Keratinocyte (primary cell): ENCODE results near the gene TLE7. TPM values are rescaled to one million over a fixed set of nuclear protein-coding genes. Genes with fewer than 3 reads are reported as not detected.

Source experiments
- DNase-seq: peaks from one replicate; pipeline ENCODE4 v3.0.0-alpha.2; 2011; ENCODE audit warnings: low read depth, missing footprints, low spot score
- FAIRE-seq: peaks from 2 replicates; lab custom pipeline; 2011; peaks lifted over from hg19 to GRCh38; lab: Jason Lieb, UNC
- H2AFZ ChIP-seq: 2 replicates; pipeline ENCODE4 v1.6.0; 2012; ENCODE audit warnings: low read length, control low read depth, inconsistent platforms; ENCODE audit not compliant: control insufficient read depth
- H3K27ac ChIP-seq: 2 replicates; pipeline ENCODE4 v1.5.1; 2011; ENCODE audit warnings: low read length; ENCODE audit not compliant: control insufficient read depth, insufficient read depth
- H3K27me3 ChIP-seq: 3 replicates; pipeline ENCODE4 v1.6.0; 2011; ENCODE audit warnings: low read length; ENCODE audit not compliant: control insufficient read depth, insufficient read depth; ENCODE audit errors: extremely low read depth
- H3K36me3 ChIP-seq, 2 experiments: 2 replicates in 1 of 2; 3 replicates in 1 of 2; pipeline ENCODE4 v1.5.1; 2011; ENCODE audit warnings: low read length in 2 of 2, mild to moderate bottlenecking in 1 of 2; ENCODE audit not compliant: control insufficient read depth in 2 of 2, insufficient read depth in 2 of 2; ENCODE audit errors: extremely low read depth in 1 of 2
- H3K4me1 ChIP-seq: 3 replicates; pipeline ENCODE4 v1.5.1; 2011; ENCODE audit warnings: low read length; ENCODE audit not compliant: control insufficient read depth, insufficient read depth; ENCODE audit errors: extremely low read depth
- H3K4me2 ChIP-seq: 3 replicates; pipeline ENCODE4 v1.6.0; 2011; ENCODE audit warnings: low read depth, low read length; ENCODE audit not compliant: control insufficient read depth, insufficient read depth; ENCODE audit errors: extremely low read depth
- H3K4me3 ChIP-seq, 3 experiments: fragments of 200-600 bp in 1 of 3; sonication (generic) in 1 of 3; 2 replicates in 2 of 3; 3 replicates in 1 of 3; pipeline ENCODE4 v1.5.1; 2011 to 2016; ENCODE audit warnings: low read length in 3 of 3, mild to moderate bottlenecking in 3 of 3, control low read depth in 2 of 3, inconsistent platforms in 1 of 3, low read depth in 1 of 3, mixed read lengths in 1 of 3, mixed run types in 1 of 3, moderate library complexity in 1 of 3; ENCODE audit not compliant: control insufficient read depth in 2 of 3, insufficient read depth in 2 of 3; ENCODE audit errors: extremely low read depth in 1 of 3
- H3K79me2 ChIP-seq: 2 replicates; pipeline ENCODE4 v1.6.0; 2012; ENCODE audit warnings: low read length; ENCODE audit not compliant: control insufficient read depth, insufficient read depth
- H3K9ac ChIP-seq: 3 replicates; pipeline ENCODE4 v1.6.0; 2011; ENCODE audit warnings: low read length; ENCODE audit not compliant: control insufficient read depth, insufficient read depth; ENCODE audit errors: extremely low read depth
- H3K9me1 ChIP-seq: 3 replicates; pipeline ENCODE4 v1.6.0; 2011; ENCODE audit warnings: low read length; ENCODE audit not compliant: control insufficient read depth, insufficient read depth; ENCODE audit errors: extremely low read depth
- H3K9me3 ChIP-seq: 2 replicates; pipeline ENCODE4 v1.5.1; 2012; ENCODE audit warnings: low read depth, low read length; ENCODE audit not compliant: control insufficient read depth
- H4K20me1 ChIP-seq: 3 replicates; pipeline ENCODE4 v1.6.0; 2011; ENCODE audit warnings: low read length; ENCODE audit not compliant: control insufficient read depth, insufficient read depth; ENCODE audit errors: extremely low read depth
- EZH2 ChIP-seq: IDR thresholded peaks from one replicate; pipeline ENCODE4 v1.6.1; 2012; ENCODE audit warnings: inconsistent platforms, mild to moderate bottlenecking, low read length, moderate library complexity
- dilution Hi-C: fragments of 300-500 bp; cut with MboI; formaldehyde crosslinking; loops from one replicate; pipeline ENCODE4 v1.7.0; 2020; ENCODE audit warnings: low sequenced_read_pairs; ENCODE audit not compliant: extremely low pct_ligation_motif_present
- polyA plus RNA-seq, 5 experiments: library from polyadenylated mRNA; depleted of rRNA in 3 of 5; stranded (reverse) in 3 of 5; stranded (forward) in 1 of 5; unstranded in 1 of 5; fragments of >200 nt; gene quantifications; 1 replicate in 1 of 5; 2 replicates in 3 of 5; 3 replicates in 1 of 5; pipeline versions ENCODE4 v1.2.1 to v1.2.3, GENCODE V29; 2011 to 2012; ENCODE audit warnings: missing spikeins in 2 of 5, low read depth in 1 of 5, low replicate concordance in 1 of 5
- TF ChIP-seq, protein P1 (sequence below), 3 experiments: IDR thresholded peaks in 1 of 3; conservative IDR thresholded peaks in 1 of 3; optimal IDR thresholded peaks in 1 of 3; 2 replicates in 2 of 3; 3 replicates in 1 of 3; pipeline versions ENCODE3 to v1.5.1; 2011; ENCODE audit warnings: low read length in 3 of 3, mild to moderate bottlenecking in 3 of 3, moderate library complexity in 2 of 3, control low read depth in 1 of 3, inconsistent platforms in 1 of 3; ENCODE audit not compliant: insufficient read depth in 2 of 3; ENCODE audit errors: extremely low read depth in 1 of 3

The TLE7 gene
- polyA plus RNA-seq, 1 donor (not counting 4 experiments of a cell fraction or from before 2014, with no cell fraction given) = not detected

DNA sequence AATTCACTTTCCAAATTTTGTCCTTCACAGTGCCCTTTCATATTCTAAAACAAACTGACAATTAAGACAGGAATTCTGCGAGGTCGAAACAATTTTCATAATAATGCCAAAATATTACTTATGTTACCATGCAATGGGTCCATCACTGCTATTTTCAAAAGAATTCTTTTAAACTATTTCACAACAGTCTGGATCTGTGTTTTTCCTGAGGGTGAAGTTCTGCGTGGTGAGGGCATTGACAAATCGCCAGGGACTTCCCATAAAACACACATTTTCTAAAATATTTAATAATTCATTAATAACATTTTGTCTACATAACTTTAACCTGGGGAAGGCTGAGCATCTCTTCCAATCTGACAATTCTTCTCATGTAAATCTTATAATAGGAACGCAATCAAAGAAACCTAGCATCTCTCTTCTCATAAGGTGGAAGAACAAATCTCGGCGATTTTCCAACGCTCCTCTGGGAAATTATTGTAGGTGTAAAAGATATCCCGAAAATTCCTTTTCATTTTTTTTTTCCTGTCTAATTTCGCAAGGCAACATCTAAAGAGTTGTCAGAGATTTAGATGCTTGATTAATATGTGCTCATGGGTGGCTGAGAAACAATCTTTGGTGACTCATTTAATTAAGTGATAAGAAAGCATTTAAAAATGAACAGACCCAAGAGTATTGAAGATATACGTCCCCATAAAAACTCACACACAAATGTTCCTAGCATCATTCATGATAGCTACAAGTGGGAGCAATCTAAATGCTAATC is 41.9 kb downstream of the TLE7 start:
- no peak overlapping the region for H3K4me3 ChIP-seq
- H3K27ac ChIP-seq = no peak overlapping the region
- H3K4me1 ChIP-seq = no peaks in the 10 kb centered on the region
- no peak overlapping the region for H2AFZ ChIP-seq
- TF ChIP-seq EZH2 = no peak
- TF ChIP-seq, protein P1, sequence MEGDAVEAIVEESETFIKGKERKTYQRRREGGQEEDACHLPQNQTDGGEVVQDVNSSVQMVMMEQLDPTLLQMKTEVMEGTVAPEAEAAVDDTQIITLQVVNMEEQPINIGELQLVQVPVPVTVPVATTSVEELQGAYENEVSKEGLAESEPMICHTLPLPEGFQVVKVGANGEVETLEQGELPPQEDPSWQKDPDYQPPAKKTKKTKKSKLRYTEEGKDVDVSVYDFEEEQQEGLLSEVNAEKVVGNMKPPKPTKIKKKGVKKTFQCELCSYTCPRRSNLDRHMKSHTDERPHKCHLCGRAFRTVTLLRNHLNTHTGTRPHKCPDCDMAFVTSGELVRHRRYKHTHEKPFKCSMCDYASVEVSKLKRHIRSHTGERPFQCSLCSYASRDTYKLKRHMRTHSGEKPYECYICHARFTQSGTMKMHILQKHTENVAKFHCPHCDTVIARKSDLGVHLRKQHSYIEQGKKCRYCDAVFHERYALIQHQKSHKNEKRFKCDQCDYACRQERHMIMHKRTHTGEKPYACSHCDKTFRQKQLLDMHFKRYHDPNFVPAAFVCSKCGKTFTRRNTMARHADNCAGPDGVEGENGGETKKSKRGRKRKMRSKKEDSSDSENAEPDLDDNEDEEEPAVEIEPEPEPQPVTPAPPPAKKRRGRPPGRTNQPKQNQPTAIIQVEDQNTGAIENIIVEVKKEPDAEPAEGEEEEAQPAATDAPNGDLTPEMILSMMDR (optimal IDR thresholded peaks at IDR 0.05 in 1 of 3, IDR thresholded peaks at IDR 0.05 in 1 of 3, conservative IDR thresholded peaks at IDR 0.05 in 1 of 3; ENCODE audit: extremely low read depth in 1 of 3, insufficient read depth in 2 of 3, low read length in 3 of 3) = no peak
- no peaks in the 10 kb centered on the region for H3K27me3 ChIP-seq
- H3K9me1 ChIP-seq = no peaks in the 10 kb centered on the region
- no peaks in the 10 kb centered on the region for H3K36me3 ChIP-seq
- no peaks in the 10 kb centered on the region for H3K79me2 ChIP-seq
- dilution Hi-C loops = no loop called here
- no peak for FAIRE-seq
- H4K20me1 ChIP-seq = no peaks in the 10 kb centered on the region
- no peak for DNase-seq
- H3K4me2 ChIP-seq = no peak overlapping the region
- H3K9me3 ChIP-seq = no peaks in the 10 kb centered on the region
- no peak overlapping the region for H3K9ac ChIP-seq

DNA sequence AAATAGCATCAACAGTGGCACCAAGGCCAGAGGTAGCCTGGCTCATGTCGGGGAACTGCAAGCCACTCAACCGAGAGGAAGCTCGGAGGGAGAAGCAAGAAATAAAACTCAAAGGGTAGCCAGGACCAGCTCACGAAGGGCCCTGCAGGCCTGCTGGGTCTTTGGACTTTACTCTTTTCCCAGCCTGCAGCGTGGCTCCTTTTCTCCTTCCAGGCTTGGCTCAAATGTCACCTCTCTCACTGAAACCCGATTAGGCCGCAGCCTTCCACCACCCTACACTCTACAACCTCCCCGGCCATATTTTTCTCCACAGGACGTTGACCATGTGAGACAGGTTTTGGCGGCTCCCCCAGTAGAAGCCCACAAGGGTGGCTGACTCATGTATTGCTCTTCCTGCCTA is 45.3 kb downstream of the TLE7 start:
- TF ChIP-seq, protein P1 (optimal IDR thresholded peaks at IDR 0.05 in 1 of 3, IDR thresholded peaks at IDR 0.05 in 1 of 3, conservative IDR thresholded peaks at IDR 0.05 in 1 of 3; ENCODE audit: extremely low read depth in 1 of 3, insufficient read depth in 2 of 3, low read length in 3 of 3) = no peak
- no peak for TF ChIP-seq EZH2
- no peak overlapping the region for H3K27ac ChIP-seq
- no peak overlapping the region for H3K4me2 ChIP-seq
- DNase-seq (no peak), FAIRE-seq (no peak)
- no peaks in the 10 kb centered on the region for H3K36me3 ChIP-seq
- no peaks in the 10 kb centered on the region for H3K4me1 ChIP-seq
- H3K9me1 ChIP-seq = no peaks in the 10 kb centered on the region
- dilution Hi-C loops = no loop called here
- no peaks in the 10 kb centered on the region for H3K9me3 ChIP-seq
- H3K79me2 ChIP-seq = no peaks in the 10 kb centered on the region
- no peaks in the 10 kb centered on the region for H4K20me1 ChIP-seq
- H3K9ac ChIP-seq = no peak overlapping the region
- no peaks in the 10 kb centered on the region for H3K27me3 ChIP-seq
- no peak overlapping the region for H3K4me3 ChIP-seq
- H2AFZ ChIP-seq = no peak overlapping the region
